Measurements from ENCODE around the gene RPUSD1.
"Not testable (repeated sequence)": the region's sequence is repeated elsewhere in the genome, so short reads cannot be mapped to it uniquely, and the experiment has no call there.

Gene RPUSD1

GRCh38 chr16:764184-764750 is 23.9 kb downstream of the RPUSD1 start:
- DNase-seq, result no peak

GRCh38 chr16:763369-764183 is 24.6 kb downstream of the RPUSD1 start:
- DNase-seq, result no peak

GRCh38 chr16:762595-763268 is 25.4 kb downstream of the RPUSD1 start:
- DNase-seq, result no peak

GRCh38 chr16:761625-762513 is 26.3 kb downstream of the RPUSD1 start:
- DNase-seq, result no peak

GRCh38 chr16:760545-761343 is 27.4 kb downstream of the RPUSD1 start, which contains the start of gene MSLN:
MSLN (plus strand) TSS chr16:760734; CDS start chr16:762681, 1,947 bp downstream.
- no peak for DNase-seq

- no peak for DNase-seq
Measured at GRCh38 chr16:760065-760464, 28.1 kb downstream of the RPUSD1 start.

GRCh38 chr16:759110-759910 is 28.9 kb downstream of the RPUSD1 start:
- DNase-seq, result no peak

- DNase-seq, result no peak
Measured at GRCh38 chr16:756428-756827, 31.8 kb downstream of the RPUSD1 start.

GRCh38 chr16:754656-755055 is 33.5 kb downstream of the RPUSD1 start:
- DNase-seq, result no peak

- not testable (repeated sequence) for DNase-seq
Measured at GRCh38 chr16:754121-754607, 34.0 kb downstream of the RPUSD1 start.

- no peak for DNase-seq
Measured at GRCh38 chr16:752007-752312, 36.2 kb downstream of the RPUSD1 start.

GRCh38 chr16:751152-752006 is 36.8 kb downstream of the RPUSD1 start:
- no peak for DNase-seq

- no peak for DNase-seq
Measured at GRCh38 chr16:750485-750884, 37.7 kb downstream of the RPUSD1 start.

- no peak for DNase-seq
Measured at GRCh38 chr16:749010-749409, 39.2 kb downstream of the RPUSD1 start.

GRCh38 chr16:747978-748746 is 40.0 kb downstream of the RPUSD1 start:
- no peak for DNase-seq

- no peak for DNase-seq
Measured at GRCh38 chr16:746637-747036, 41.5 kb downstream of the RPUSD1 start.

GRCh38 chr16:745739-746138 is 42.4 kb downstream of the RPUSD1 start:
- DNase-seq, result no peak

GRCh38 chr16:743794-744500 is 44.2 kb downstream of the RPUSD1 start:
- no peak for DNase-seq

- not testable (repeated sequence) for DNase-seq
Measured at GRCh38 chr16:742894-743293, 45.3 kb downstream of the RPUSD1 start.
